ENCODE data around the gene ENPP4.

- TF ChIP-seq CTCF (conservative IDR thresholded peaks at IDR 0.05; ENCODE audit: low read length): no peak
- TF ChIP-seq EZH2phosphoT487 (IDR thresholded peaks at IDR 0.05; ENCODE audit: borderline replicate concordance): no peak
These were observed 4.4 kb downstream of the ENPP4 start for GRCh38 chr6:46134216-46134615.

Measured in Loucy (cell line).